HG03025 (cell line): ENCODE results near the gene SNAPC2.

Source experiments
- ATAC-seq: cut with Tn5 transposase; IDR thresholded peaks from one replicate; pipeline ENCODE4 v1.9.1; 2021; ENCODE audit warnings: mild to moderate bottlenecking, moderate library complexity; ENCODE audit not compliant: unreplicated experiment, low FRiP score

SNAPC2 gene

GRCh38 chr19:7962644-7963268 is 42.6 kb downstream of the SNAPC2 start:
- no peak for ATAC-seq

GRCh38 chr19:7963566-7963965 is 43.4 kb downstream of the SNAPC2 start:
- no peak for ATAC-seq

- no peak for ATAC-seq
These were observed 45.2 kb downstream of the SNAPC2 start for GRCh38 chr19:7965259-7965841.

- ATAC-seq: no peak
These were observed 46.0 kb downstream of the SNAPC2 start for GRCh38 chr19:7965921-7966665.

- ATAC-seq: no peak
These were observed 48.1 kb downstream of the SNAPC2 start for GRCh38 chr19:7968008-7968795.

- no peak for ATAC-seq
These were observed 48.8 kb downstream of the SNAPC2 start for GRCh38 chr19:7968796-7969554.

- ATAC-seq: no peak
These were observed 49.4 kb downstream of the SNAPC2 start for GRCh38 chr19:7969555-7969939.

- ATAC-seq: no peak
These were observed 50.7 kb downstream of the SNAPC2 start for GRCh38 chr19:7970716-7971448.

GRCh38 chr19:7971553-7972520 is 51.7 kb downstream of the SNAPC2 start:
- no peak for ATAC-seq
